ENCODE results near the gene SLC12A7.

DNA sequence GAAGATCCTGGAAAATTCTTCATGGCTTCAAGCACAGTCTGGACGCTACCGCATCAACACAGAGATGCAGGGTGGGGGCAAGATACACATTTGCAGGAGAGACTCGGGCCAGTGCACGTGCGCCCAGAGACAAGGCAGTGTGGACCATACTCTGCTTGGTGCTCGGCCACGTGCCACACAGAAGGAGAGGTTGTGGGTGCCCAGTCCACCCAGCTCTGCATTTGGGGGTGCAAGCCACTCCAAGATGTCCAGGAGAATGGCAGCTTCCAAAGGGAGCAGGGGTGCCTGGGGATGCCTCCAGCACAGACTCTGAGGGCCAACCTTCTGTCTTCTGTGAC, 99.0 kb downstream of the SLC12A7 start:
- no peak for TF ChIP-seq POLR2AphosphoS5 (IDR thresholded peaks at IDR 0.05; ENCODE audit: low read depth, low read length)
- TF ChIP-seq, protein P1, sequence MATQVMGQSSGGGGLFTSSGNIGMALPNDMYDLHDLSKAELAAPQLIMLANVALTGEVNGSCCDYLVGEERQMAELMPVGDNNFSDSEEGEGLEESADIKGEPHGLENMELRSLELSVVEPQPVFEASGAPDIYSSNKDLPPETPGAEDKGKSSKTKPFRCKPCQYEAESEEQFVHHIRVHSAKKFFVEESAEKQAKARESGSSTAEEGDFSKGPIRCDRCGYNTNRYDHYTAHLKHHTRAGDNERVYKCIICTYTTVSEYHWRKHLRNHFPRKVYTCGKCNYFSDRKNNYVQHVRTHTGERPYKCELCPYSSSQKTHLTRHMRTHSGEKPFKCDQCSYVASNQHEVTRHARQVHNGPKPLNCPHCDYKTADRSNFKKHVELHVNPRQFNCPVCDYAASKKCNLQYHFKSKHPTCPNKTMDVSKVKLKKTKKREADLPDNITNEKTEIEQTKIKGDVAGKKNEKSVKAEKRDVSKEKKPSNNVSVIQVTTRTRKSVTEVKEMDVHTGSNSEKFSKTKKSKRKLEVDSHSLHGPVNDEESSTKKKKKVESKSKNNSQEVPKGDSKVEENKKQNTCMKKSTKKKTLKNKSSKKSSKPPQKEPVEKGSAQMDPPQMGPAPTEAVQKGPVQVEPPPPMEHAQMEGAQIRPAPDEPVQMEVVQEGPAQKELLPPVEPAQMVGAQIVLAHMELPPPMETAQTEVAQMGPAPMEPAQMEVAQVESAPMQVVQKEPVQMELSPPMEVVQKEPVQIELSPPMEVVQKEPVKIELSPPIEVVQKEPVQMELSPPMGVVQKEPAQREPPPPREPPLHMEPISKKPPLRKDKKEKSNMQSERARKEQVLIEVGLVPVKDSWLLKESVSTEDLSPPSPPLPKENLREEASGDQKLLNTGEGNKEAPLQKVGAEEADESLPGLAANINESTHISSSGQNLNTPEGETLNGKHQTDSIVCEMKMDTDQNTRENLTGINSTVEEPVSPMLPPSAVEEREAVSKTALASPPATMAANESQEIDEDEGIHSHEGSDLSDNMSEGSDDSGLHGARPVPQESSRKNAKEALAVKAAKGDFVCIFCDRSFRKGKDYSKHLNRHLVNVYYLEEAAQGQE (IDR thresholded peaks at IDR 0.05; ENCODE audit: insufficient read depth in 1 of 2, low read depth in 2 of 2, low read length in 2 of 2): no peak
- TF ChIP-seq TAF1 (IDR thresholded peaks at IDR 0.05; ENCODE audit: borderline replicate concordance, insufficient read depth, low read length): no peak
- TF ChIP-seq SIN3A (IDR thresholded peaks at IDR 0.05; ENCODE audit: borderline replicate concordance, insufficient read depth, low read length): no peak
- no peak for TF ChIP-seq FOXP2 (optimal IDR thresholded peaks at IDR 0.05; ENCODE audit: borderline replicate concordance, extremely low read depth, extremely low read length, insufficient read depth)

Measured in PFSK-1 (cell line).